WERI-Rb-1 (cell line): ENCODE results near the gene NAA16.

ENCODE experiments used
- DNase-seq: peaks from one replicate; pipeline ENCODE4 v3.0.0-alpha.2; 2020
- H3K27ac ChIP-seq: fragments of 250-450 bp; sonication (Bioruptor Pico); 2 replicates; pipeline ENCODE4 v1.5.1; 2020; ENCODE audit warnings: mild to moderate bottlenecking, moderate library complexity
- H3K27me3 ChIP-seq: fragments of 250-450 bp; sonication (Bioruptor Pico); 2 replicates; pipeline ENCODE4 v1.5.1; 2021; ENCODE audit warnings: mild to moderate bottlenecking, low read depth, moderate library complexity; ENCODE audit not compliant: insufficient read depth, severe bottlenecking
- H3K36me3 ChIP-seq: fragments of 250-450 bp; sonication (Bioruptor Pico); 2 replicates; pipeline ENCODE4 v1.5.1; 2020; ENCODE audit warnings: mild to moderate bottlenecking, moderate library complexity
- H3K4me3 ChIP-seq: 2 replicates; pipeline ENCODE4 v1.5.1; 2011; ENCODE audit warnings: low read depth, mild to moderate bottlenecking, control low read depth, low read length
- H3K9me3 ChIP-seq: fragments of 250-450 bp; sonication (Bioruptor Pico); 2 replicates; pipeline ENCODE4 v1.5.1; 2021; ENCODE audit warnings: mild to moderate bottlenecking, moderate library complexity; ENCODE audit not compliant: severe bottlenecking
- TF ChIP-seq, protein P1 (sequence below): IDR thresholded peaks from 2 replicates; pipeline ENCODE4 v1.5.1; 2011; ENCODE audit warnings: low read depth, mild to moderate bottlenecking, control low read depth, inconsistent platforms, low read length

NAA16 gene

DNA sequence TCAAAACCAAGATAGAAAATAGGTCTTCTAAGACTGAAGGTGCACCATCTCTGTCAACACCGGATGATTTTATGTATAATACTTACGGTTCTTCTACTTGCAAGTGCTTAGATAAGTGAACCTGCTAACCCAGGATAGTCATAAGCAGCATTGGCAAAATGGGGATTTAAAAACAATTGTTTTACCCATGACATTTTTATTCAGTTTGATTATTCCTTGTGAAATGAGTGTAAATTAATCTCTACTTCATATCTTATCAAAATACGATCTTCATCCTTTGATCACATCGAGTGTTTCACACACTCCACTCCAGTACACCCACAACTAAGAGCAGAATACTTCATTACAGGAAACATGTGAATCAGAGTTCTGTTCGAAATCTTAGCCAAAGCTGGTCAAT, 24.7 kb upstream of the NAA16 start:
- TF ChIP-seq, protein P1, sequence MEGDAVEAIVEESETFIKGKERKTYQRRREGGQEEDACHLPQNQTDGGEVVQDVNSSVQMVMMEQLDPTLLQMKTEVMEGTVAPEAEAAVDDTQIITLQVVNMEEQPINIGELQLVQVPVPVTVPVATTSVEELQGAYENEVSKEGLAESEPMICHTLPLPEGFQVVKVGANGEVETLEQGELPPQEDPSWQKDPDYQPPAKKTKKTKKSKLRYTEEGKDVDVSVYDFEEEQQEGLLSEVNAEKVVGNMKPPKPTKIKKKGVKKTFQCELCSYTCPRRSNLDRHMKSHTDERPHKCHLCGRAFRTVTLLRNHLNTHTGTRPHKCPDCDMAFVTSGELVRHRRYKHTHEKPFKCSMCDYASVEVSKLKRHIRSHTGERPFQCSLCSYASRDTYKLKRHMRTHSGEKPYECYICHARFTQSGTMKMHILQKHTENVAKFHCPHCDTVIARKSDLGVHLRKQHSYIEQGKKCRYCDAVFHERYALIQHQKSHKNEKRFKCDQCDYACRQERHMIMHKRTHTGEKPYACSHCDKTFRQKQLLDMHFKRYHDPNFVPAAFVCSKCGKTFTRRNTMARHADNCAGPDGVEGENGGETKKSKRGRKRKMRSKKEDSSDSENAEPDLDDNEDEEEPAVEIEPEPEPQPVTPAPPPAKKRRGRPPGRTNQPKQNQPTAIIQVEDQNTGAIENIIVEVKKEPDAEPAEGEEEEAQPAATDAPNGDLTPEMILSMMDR, result no peak
- Histone ChIP-seq H3K27me3 (no peaks in the 10 kb centered on the region), H3K36me3 (no peaks in the 10 kb centered on the region), H3K4me3 (no peak overlapping the region), H3K27ac (no peak overlapping the region), H3K9me3 (no peaks in the 10 kb centered on the region)
- DNase-seq, result no peak

GRCh38 chr13:41289463-41289881, 21.6 kb upstream of the NAA16 start:
- Histone ChIP-seq H3K9me3 (no peaks in the 10 kb centered on the region), H3K27ac (no peak overlapping the region), H3K4me3 (no peak overlapping the region), H3K36me3 (no peaks in the 10 kb centered on the region), H3K27me3 (no peaks in the 10 kb centered on the region)
- no peak for DNase-seq
- TF ChIP-seq, protein P1, result no peak

- Histone ChIP-seq H3K9me3 (no peaks in the 10 kb centered on the region), H3K4me3 (no peak overlapping the region), H3K27me3 (no peaks in the 10 kb centered on the region), H3K27ac (no peak overlapping the region), H3K36me3 (no peaks in the 10 kb centered on the region)
- TF ChIP-seq, protein P1, result no peak
- DNase-seq, result no peak
Measured at GRCh38 chr13:41291246-41291645, 19.8 kb upstream of the NAA16 start.

- TF ChIP-seq, protein P1, result no peak
- DNase-seq, result no peak
- Histone ChIP-seq H3K27ac (no peak overlapping the region), H3K36me3 (no peaks in the 10 kb centered on the region), H3K4me3 (no peak overlapping the region), H3K9me3 (no peaks in the 10 kb centered on the region), H3K27me3 (no peaks in the 10 kb centered on the region)
Measured at GRCh38 chr13:41293272-41293671, 17.8 kb upstream of the NAA16 start.

- no peak overlapping the region for H3K27ac ChIP-seq
- H3K36me3 ChIP-seq, result no peaks in the 10 kb centered on the region
- no peak overlapping the region for H3K4me3 ChIP-seq
- TF ChIP-seq, protein P1, result no peak
- no peak for DNase-seq
- no peaks in the 10 kb centered on the region for H3K9me3 ChIP-seq
- H3K27me3 ChIP-seq, result no peaks in the 10 kb centered on the region
Measured at GRCh38 chr13:41294914-41295313, 16.2 kb upstream of the NAA16 start.

DNA sequence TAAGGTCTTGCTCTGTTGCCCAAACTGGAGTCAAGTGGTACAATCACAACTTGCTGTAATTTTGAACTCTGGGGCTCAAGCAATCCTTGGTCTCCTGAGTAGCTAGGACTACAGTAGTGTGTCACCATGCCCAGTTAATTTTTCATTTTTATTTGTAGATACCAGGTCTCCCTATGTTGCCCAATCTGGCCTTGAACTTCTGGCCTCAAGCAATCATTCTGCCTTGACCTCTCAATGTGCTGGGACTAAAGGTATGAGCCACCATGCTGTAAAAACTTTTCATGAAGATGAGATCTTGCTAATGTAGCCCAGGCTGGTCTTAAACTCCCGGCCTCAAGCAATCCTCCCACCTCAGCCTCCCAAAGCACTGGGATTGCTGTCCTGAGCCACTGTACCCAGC, 15.1 kb upstream of the NAA16 start:
- no peaks in the 10 kb centered on the region for H3K36me3 ChIP-seq
- no peak for DNase-seq
- TF ChIP-seq, protein P1, result no peak
- no peaks in the 10 kb centered on the region for H3K27me3 ChIP-seq
- no peak overlapping the region for H3K4me3 ChIP-seq
- no peaks in the 10 kb centered on the region for H3K9me3 ChIP-seq
- H3K27ac ChIP-seq, result no peak overlapping the region
